22Rv1 (cell line): ENCODE measurements around the gene ALPI.

Source experiments
- H3K27ac ChIP-seq: fragments of 450-650 bp; 2 replicates; pipeline ENCODE4 v1.5.1; 2017
- CTCF ChIP-seq: fragments of 450-650 bp; IDR thresholded peaks from 2 replicates; pipeline ENCODE4 v1.5.1; 2017; ENCODE audit warnings: mild to moderate bottlenecking
- ZFX ChIP-seq: fragments of 450-650 bp; IDR thresholded peaks from 2 replicates; pipeline ENCODE4 v1.6.1; 2017; ENCODE audit warnings: antibody characterized with exemption, borderline replicate concordance

ALPI gene

DNA sequence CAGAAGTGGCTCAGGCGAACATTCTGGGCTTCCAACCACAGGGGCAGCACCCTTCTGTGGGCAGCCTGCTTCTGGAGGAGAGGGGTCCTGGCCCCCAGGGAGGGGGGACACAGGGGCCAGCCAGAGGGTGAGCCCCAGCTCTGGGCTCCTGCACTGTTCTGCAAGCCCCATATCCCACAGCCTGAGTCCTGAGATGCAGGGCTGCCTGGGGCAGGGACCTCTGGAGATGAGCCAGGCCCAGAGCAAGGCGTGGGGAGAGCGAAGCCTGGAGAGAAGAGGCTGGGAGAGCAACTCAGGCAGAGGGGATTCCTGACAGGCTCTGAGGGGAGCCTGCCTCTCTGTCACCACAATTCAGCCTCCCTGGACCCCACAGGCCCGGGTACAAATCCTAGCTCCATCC lies 50.8 kb downstream of the ALPI start:
- no peak overlapping the region for H3K27ac ChIP-seq
- TF ChIP-seq ZFX (no peak), CTCF (no peak)

DNA sequence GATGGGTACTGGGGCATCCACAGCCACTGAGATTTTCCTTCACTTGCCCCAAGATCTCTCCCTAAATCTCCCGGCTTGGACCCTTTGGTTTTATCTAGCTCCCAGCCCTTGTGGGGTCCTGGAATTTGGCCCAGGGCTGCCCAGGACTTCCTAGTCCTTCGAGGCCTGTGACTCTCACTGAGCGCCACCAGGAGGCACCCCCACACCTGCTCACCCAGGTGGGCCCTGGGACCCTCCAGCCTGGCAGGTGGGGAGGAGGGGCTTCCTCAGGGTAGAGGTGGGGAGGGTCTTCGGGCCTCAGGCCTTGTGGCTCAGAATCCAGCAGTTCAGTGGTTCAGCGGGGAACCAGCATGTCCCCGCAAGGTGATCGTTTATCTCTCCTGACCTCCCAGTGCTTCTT lies 52.3 kb downstream of the ALPI start:
- TF ChIP-seq CTCF (no peak), ZFX (no peak)

More for the DNA sequence above, 52.3 kb downstream of the ALPI start:
- no peak overlapping the region for H3K27ac ChIP-seq
